Measurements from ENCODE around the gene RTEL1. TPM values are rescaled to one million over a fixed set of nuclear protein-coding genes. Genes with fewer than 3 reads are reported as not detected.

RTEL1 gene
- total RNA-seq, 1 experiment from 2014 or later: 51.1 TPM

DNA sequence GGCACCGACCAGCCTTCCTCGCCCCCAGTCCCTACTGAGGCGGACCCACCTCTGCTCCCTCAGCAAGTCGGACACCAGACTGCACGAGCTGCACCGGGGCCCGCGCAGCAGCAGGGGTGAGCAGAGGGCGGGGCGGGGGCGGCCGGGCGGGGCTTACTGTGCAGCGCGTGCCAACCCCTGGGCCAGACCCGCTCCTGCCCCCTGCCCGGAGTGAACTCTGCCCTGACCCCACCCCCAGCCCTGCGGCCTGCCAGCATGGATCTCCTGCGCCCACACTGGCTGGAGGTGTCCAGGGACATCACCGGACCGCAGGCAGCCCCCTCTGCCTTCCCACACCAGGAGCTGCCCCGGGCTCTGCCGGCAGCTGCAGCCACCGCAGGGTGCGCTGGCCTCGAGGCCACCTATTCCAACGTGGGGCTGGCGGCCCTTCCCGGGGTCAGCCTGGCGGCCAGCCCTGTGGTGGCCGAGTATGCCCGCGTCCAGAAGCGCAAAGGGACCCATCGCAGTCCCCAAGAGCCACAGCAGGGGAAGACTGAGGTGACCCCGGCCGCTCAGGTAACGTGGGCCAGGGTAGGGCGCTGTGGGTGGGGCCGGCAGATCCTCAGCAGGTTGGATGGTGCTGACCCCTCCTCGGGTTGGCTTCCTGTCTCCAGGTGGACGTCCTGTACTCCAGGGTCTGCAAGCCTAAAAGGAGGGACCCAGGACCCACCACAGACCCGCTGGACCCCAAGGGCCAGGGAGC is 80.0 kb downstream of the RTEL1 start:
- Histone ChIP-seq H3K9me3 (no peaks in the 10 kb centered on the region), H3K27me3 (replicated peaks; ENCODE audit: control insufficient read depth, insufficient read depth, low read length) (no peaks in the 10 kb centered on the region), H3K4me3 (ENCODE audit: low read depth, low read length) (peak overlapping the region; percentile 71), H3K36me3 (ENCODE audit: control insufficient read depth, insufficient read depth, low read length) (peaks cover 22% of the 10 kb centered on the region), H3K4me1 (peaks cover 24% of the 10 kb centered on the region)
- CTCF ChIA-PET: interaction anchor here (0.6 to 1.3 kb wide), 4 partner anchors 30 to 200 kb away, joined by 3 to 9 read pairs (median 4); partner anchors contain the start of genes ARFRP1, TPD52L2 and ZGPAT
- intact Hi-C loops (cut with micrococcal nuclease; ENCODE audit: unreplicated experiment): no loop called here
- TF ChIP-seq, protein P1, sequence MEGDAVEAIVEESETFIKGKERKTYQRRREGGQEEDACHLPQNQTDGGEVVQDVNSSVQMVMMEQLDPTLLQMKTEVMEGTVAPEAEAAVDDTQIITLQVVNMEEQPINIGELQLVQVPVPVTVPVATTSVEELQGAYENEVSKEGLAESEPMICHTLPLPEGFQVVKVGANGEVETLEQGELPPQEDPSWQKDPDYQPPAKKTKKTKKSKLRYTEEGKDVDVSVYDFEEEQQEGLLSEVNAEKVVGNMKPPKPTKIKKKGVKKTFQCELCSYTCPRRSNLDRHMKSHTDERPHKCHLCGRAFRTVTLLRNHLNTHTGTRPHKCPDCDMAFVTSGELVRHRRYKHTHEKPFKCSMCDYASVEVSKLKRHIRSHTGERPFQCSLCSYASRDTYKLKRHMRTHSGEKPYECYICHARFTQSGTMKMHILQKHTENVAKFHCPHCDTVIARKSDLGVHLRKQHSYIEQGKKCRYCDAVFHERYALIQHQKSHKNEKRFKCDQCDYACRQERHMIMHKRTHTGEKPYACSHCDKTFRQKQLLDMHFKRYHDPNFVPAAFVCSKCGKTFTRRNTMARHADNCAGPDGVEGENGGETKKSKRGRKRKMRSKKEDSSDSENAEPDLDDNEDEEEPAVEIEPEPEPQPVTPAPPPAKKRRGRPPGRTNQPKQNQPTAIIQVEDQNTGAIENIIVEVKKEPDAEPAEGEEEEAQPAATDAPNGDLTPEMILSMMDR (IDR thresholded peaks at IDR 0.05; ENCODE audit: insufficient read depth in 1 of 2, low read depth in 1 of 2, low read length in 1 of 2, severe bottlenecking in 1 of 2, unreplicated experiment in 1 of 2): peak in 1 of 2 experiments; percentile 8
- H3K4me1 Mint-ChIP-seq (ENCODE audit: low read depth, unreplicated experiment): peaks cover 7% of the 10 kb centered on the region
- POLR2A ChIA-PET: interaction anchor here (1.6 kb wide), 1 partner anchor 127 kb away, joined by 12 read pairs; the partner anchor contains the start of gene TPD52L2
- H3K36me3 Mint-ChIP-seq (ENCODE audit: insufficient read depth, unreplicated experiment): peaks cover 68% of the 10 kb centered on the region
- no peak overlapping the region for H3K27ac Mint-ChIP-seq (ENCODE audit: unreplicated experiment)
- H3K27me3 Mint-ChIP-seq (ENCODE audit: insufficient read depth, unreplicated experiment): no peaks in the 10 kb centered on the region
- no TSS peak for BruUV-seq (replicated peaks)
- H3K4me3 Mint-ChIP-seq (ENCODE audit: unreplicated experiment): peak overlapping the region; percentile 66
- peak; percentile 62 to 72 for DNase-seq
- H3K9me3 Mint-ChIP-seq (ENCODE audit: unreplicated experiment): no peaks in the 10 kb centered on the region

DNA sequence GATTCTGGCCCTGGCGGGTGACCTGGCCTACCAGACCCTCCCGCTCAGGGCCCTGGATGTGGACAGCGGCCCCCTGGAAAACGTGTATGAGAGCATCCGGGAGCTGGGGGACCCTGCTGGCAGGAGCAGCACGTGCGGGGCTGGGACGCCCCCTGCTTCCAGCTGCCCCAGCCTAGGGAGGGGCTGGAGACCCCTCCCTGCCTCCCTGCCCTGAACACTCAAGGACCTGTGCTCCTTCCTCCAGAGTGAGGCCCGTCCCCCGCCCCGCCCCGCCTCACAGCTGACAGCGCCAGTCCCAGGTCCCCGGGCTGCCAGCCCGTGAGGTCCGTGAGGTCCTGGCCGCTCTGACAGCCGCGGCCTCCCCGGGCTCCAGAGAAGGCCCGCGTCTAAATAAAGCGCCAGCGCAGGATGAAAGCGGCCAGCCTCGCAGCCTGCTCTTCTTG is 80.6 kb downstream of the RTEL1 start:
- peaks cover 24% of the 10 kb centered on the region for H3K4me1 ChIP-seq
- Mint-ChIP-seq H3K36me3 (ENCODE audit: insufficient read depth, unreplicated experiment) (peaks cover 74% of the 10 kb centered on the region), H3K9me3 (ENCODE audit: unreplicated experiment) (no peaks in the 10 kb centered on the region), H3K4me1 (ENCODE audit: low read depth, unreplicated experiment) (peaks cover 6% of the 10 kb centered on the region), H3K27ac (ENCODE audit: unreplicated experiment) (no peak overlapping the region), H3K27me3 (ENCODE audit: insufficient read depth, unreplicated experiment) (no peaks in the 10 kb centered on the region), H3K4me3 (ENCODE audit: unreplicated experiment) (peak overlapping the region; percentile 66)
- ChIA-PET CTCF (interaction anchor here (0.7 to 1.3 kb wide), 5 partner anchors 15 to 201 kb away, joined by 3 to 9 read pairs (median 5); partner anchors contain the start of genes ARFRP1, TPD52L2 and ZGPAT), POLR2A (interaction anchor here (0.5 to 1.6 kb wide), 5 partner anchors 31 to 1333 kb away, joined by 3 to 12 read pairs (median 4); partner anchors contain the start of genes ARFRP1, HELZ2, TPD52L2 and ZGPAT)
- H3K27me3 ChIP-seq (replicated peaks; ENCODE audit: control insufficient read depth, insufficient read depth, low read length): no peaks in the 10 kb centered on the region
- intact Hi-C loops (cut with micrococcal nuclease; ENCODE audit: unreplicated experiment): no loop called here
- no peaks in the 10 kb centered on the region for H3K9me3 ChIP-seq
- peak overlapping the region; percentile 71 for H3K4me3 ChIP-seq (ENCODE audit: low read depth, low read length)
- no TSS peak for BruUV-seq (replicated peaks)
- peak; percentile 86 to 88 for DNase-seq
- H3K36me3 ChIP-seq (ENCODE audit: control insufficient read depth, insufficient read depth, low read length): peaks cover 20% of the 10 kb centered on the region
- TF ChIP-seq, protein P1 (IDR thresholded peaks at IDR 0.05; ENCODE audit: insufficient read depth in 1 of 2, low read depth in 1 of 2, low read length in 1 of 2, severe bottlenecking in 1 of 2, unreplicated experiment in 1 of 2): no peak
